ENCODE data around the gene INSYN2B. TPM values are rescaled to one million over a fixed set of nuclear protein-coding genes. Genes with fewer than 3 reads are reported as not detected.

Gene INSYN2B
- total RNA-seq, 1 experiment from 2014 or later = not detected

GRCh38 chr5:169941542-169941941, 38.8 kb downstream of the INSYN2B start:
- in situ Hi-C loops (cut with HindIII; ENCODE audit: low sequenced_read_pairs) = no loop called here
- no peak for DNase-seq (ENCODE audit: low spot score)

GRCh38 chr5:169939731-169940130, 40.6 kb downstream of the INSYN2B start:
- DNase-seq (ENCODE audit: low spot score) = no peak
- in situ Hi-C loops (cut with HindIII; ENCODE audit: low sequenced_read_pairs) = no loop called here

DNA sequence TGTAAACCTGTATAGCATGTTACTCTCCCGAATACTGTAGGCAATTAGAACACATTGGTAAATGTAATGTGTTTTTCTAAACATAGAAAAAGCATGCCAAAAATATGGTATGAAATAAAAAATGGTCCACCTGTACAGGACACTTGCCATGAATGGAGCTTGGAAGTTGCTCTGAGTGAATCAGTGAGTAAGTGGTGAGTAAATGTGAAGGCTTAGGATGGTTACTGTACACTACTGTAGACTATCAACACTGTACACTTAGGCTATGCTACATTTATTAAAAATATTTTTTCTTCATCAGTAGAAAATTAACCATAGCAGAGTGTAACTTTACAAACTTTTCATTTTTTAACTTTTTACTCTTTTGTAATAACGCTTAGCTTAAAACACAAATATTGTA, 41.9 kb downstream of the INSYN2B start:
- in situ Hi-C loops (cut with HindIII; ENCODE audit: low sequenced_read_pairs) = no loop called here
- DNase-seq (ENCODE audit: low spot score) = no peak

GRCh38 chr5:169935762-169936161, 44.5 kb downstream of the INSYN2B start:
- in situ Hi-C loops (cut with HindIII; ENCODE audit: low sequenced_read_pairs) = no loop called here
- DNase-seq (ENCODE audit: low spot score) = no peak

DNA sequence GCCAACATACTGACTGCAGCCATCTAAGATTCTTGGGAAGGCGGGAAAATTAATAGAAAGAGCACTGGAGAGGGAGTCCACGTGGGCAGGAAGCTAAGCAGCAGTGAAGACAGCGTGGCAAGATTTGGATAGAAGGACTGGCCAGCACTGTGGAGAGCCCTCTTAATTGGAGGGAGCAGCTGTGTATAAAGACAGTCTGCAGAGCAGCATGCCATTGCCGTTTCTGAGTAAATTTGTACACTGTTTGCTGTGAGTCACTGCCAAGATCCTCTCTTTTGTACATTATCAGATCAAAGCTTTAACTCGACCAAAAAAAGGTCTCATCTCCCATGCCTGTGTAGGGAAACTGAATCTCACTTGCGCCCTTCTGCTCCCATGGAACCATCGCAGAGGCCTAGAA, 45.3 kb downstream of the INSYN2B start:
- in situ Hi-C loops (cut with HindIII; ENCODE audit: low sequenced_read_pairs) = no loop called here
- no peak for DNase-seq (ENCODE audit: low spot score)

DNA sequence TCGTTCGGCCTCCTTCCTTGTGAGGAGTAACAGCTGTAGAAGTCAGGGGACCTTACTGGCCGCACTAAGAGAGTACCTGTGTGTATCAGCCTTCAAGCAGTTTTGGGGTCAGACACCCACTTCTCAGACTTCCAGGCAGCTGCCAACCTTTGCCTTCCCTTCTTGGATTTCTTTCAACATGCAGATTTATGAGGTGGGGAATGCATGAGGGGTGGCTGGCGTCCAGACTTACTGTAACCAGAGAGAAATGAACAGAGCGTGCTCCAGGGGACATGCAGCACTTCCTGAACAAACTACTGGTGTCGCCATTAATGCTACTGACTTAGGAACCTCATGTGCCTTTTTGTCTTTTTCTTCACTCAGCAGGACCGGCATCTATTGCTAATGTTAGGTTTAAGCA, 46.7 kb downstream of the INSYN2B start:
- no peak for DNase-seq (ENCODE audit: low spot score)
- in situ Hi-C loops (cut with HindIII; ENCODE audit: low sequenced_read_pairs) = no loop called here

- in situ Hi-C loops (cut with HindIII; ENCODE audit: low sequenced_read_pairs) = no loop called here
Measured at GRCh38 chr5:169933127-169933526, 47.2 kb downstream of the INSYN2B start.

GRCh38 chr5:169923988-169924387, 56.3 kb downstream of the INSYN2B start:
- no peak for DNase-seq (ENCODE audit: low spot score)
- in situ Hi-C loops (cut with HindIII; ENCODE audit: low sequenced_read_pairs) = no loop called here

More at GRCh38 chr5:169933127-169933526, 47.2 kb downstream of the INSYN2B start:
- DNase-seq (ENCODE audit: low spot score) = no peak

GRCh38 chr5:169922474-169922873, 57.8 kb downstream of the INSYN2B start:
- DNase-seq (ENCODE audit: low spot score) = no peak
- in situ Hi-C loops (cut with HindIII; ENCODE audit: low sequenced_read_pairs) = no loop called here

- DNase-seq (ENCODE audit: low spot score) = no peak
- in situ Hi-C loops (cut with HindIII; ENCODE audit: low sequenced_read_pairs) = no loop called here
Measured at GRCh38 chr5:169921949-169922348, 58.3 kb downstream of the INSYN2B start.

- in situ Hi-C loops (cut with HindIII; ENCODE audit: low sequenced_read_pairs) = no loop called here
Measured at GRCh38 chr5:169921384-169921783, 58.9 kb downstream of the INSYN2B start.

DNA sequence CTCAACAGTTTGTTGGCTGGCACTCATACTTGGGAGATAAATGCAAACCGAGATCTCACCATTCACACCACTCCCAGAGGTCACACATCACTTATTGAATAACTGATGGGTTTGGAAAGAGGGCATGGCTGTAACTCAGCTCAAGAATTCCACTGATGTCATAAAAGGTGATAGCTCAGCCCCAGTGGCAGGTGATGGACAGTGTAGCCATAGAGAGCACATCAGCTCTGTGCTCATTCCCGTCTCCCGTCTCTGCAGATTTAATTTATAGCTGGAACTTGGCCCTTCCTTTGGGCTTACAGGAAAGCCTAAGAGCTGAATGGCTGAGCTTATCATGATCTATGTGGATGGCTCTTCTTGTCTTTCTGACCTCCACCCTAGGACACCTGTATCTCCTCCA, 59.8 kb downstream of the INSYN2B start:
- in situ Hi-C loops (cut with HindIII; ENCODE audit: low sequenced_read_pairs) = no loop called here
- DNase-seq (ENCODE audit: low spot score) = no peak

More at GRCh38 chr5:169921384-169921783, 58.9 kb downstream of the INSYN2B start:
- no peak for DNase-seq (ENCODE audit: low spot score)

DNA sequence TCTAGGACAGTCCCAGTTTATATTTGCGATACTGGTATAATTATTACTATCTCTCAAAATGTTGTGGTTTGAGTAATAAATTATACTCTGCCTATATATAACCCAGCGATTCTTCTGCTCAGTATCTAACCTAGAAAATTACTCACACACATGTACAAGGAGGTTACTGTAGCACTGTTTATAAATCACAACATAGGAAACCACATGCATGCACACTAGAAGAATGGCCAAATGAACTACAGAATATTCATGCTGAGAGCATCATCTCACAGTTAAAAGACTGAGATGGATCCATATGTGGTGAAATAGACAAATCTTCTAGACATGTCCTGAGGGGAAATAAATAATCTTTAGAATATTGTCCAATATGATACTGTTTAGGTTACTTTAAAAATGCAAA, 62.1 kb downstream of the INSYN2B start:
- in situ Hi-C loops (cut with HindIII; ENCODE audit: low sequenced_read_pairs) = no loop called here
- DNase-seq (ENCODE audit: low spot score) = no peak

- in situ Hi-C loops (cut with HindIII; ENCODE audit: low sequenced_read_pairs) = no loop called here
- DNase-seq (ENCODE audit: low spot score) = no peak
Measured at GRCh38 chr5:169917500-169917899, 62.8 kb downstream of the INSYN2B start.

DNA sequence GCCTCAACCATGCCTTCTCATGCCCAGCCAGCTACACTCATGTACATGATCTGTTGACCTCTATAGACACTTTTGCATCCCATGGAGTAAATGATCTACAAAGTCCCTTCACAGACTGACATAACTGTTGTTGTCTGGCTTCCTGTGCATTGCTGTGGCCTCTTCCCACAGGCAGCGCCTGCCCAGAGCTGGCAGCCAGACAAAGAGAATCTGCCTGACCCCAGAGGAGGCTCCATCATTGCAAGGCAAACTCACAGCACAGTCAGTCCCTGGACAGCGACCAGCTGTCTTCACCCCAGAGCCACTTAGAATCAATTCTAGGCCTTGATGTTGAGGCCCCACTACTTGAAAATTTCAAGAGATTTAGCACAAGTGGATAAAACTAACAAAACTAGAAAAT, 65.5 kb downstream of the INSYN2B start:
- peak; percentile 18 for DNase-seq (ENCODE audit: low spot score)
- in situ Hi-C loops (cut with HindIII; ENCODE audit: low sequenced_read_pairs) = no loop called here

DNA sequence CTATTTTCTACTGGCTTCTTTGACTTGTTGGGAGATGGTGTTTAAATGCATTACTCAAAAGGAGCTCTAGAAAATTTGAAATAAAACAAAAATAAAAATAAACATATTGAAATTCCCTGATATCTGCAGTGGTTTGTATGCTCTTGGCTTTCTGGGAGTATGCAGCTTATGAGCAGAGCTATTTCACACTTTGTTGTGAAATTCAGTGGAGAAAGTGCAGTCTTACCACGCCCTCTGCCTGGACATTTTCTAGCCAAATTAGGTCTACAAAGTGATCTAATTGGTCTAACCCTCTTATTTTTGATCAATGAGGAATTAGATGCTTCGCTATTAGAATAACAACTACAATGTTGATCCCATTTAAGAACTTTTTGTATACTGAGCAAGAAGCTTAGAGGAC, 66.8 kb downstream of the INSYN2B start:
- DNase-seq (ENCODE audit: low spot score) = no peak
- in situ Hi-C loops (cut with HindIII; ENCODE audit: low sequenced_read_pairs) = no loop called here

GRCh38 chr5:169911448-169912212, 68.7 kb downstream of the INSYN2B start:
- in situ Hi-C loops (cut with HindIII; ENCODE audit: low sequenced_read_pairs) = no loop called here
- no peak for DNase-seq (ENCODE audit: low spot score)

DNA sequence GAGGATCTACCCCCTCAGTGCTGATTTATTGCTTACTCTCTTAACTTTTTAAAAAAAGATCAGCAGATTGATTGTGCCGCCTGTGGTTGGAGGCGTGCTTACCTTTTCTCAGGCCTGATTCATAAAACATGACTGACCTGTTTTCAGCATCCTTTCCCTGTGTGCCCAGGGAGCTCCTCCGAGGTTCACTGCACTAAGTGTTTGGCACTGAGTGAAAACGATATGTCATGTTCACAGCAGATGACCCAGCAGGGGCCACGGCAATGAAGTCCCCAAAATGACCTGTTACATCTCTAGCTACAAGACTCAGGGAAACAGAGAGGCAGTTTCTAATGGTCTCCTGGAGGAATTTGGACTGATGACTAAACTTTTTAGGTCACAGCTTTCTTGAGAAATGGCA, 69.9 kb downstream of the INSYN2B start:
- peak; percentile 81 for DNase-seq (ENCODE audit: low spot score)
- in situ Hi-C loops (cut with HindIII; ENCODE audit: low sequenced_read_pairs) = no loop called here

DNA sequence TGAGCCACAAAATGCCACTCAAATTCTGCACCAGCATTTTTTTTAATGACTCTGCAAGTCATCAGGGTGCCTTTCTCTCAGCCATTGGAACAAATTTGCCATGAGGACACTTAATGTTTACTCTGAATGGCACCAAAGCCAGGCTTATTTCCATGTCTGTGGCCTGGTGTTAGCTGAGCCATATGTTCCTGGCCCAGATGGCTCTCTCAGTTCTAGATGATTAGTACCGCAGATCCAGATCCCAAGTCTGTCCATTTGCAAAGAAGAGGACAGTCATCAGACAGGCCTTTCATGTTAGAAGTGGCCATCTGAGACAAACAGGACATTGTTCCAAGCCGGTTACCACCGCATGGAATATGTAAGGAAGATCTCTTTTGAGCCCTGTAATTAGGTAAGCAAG, 70.3 kb downstream of the INSYN2B start:
- DNase-seq (ENCODE audit: low spot score) = peak; percentile 90
- in situ Hi-C loops (cut with HindIII; ENCODE audit: low sequenced_read_pairs) = no loop called here

DNA sequence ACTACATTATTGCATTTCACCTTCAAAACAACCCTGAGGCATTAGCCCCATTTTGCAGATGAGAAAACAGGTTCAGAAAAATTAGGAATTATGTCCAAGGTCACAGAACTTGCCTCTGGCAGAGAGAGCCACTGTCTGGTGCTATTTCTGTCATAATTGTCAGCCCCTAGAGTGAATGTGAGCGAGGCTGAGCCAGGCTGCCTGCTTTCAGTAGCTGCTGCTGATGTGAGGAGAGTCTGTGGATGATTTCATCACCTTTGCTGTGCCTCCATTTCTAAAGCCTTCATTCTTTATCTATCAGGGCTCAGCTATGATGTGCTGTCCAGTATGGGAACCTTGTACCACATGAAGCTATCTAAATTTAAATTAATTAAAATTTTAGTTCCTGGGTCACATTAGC, 71.4 kb downstream of the INSYN2B start:
- in situ Hi-C loops (cut with HindIII; ENCODE audit: low sequenced_read_pairs) = no loop called here
- DNase-seq (ENCODE audit: low spot score) = no peak
